H9 (cell line): ENCODE measurements around the gene RIOK3. TPM values are rescaled to one million over a fixed set of nuclear protein-coding genes. Genes with fewer than 3 reads are reported as not detected.

Experiments used
- DNase-seq: peaks from one replicate; pipeline ENCODE4 v3.0.0-alpha.2; 2017
- H2AFZ ChIP-seq: one replicate; pipeline ENCODE4 v1.6.1; 2013; ENCODE audit warnings: mild to moderate bottlenecking, low read length, control low read depth, moderate library complexity
- H2AK5ac ChIP-seq: 2 replicates; pipeline ENCODE4 v1.6.1; 2013; ENCODE audit warnings: low read length, control low read depth, mixed read lengths; ENCODE audit not compliant: insufficient read length
- H2BK120ac ChIP-seq: one replicate; pipeline ENCODE4 v1.6.1; 2013; ENCODE audit warnings: low read depth, mild to moderate bottlenecking, low read length, control low read depth, inconsistent platforms; ENCODE audit not compliant: poor library complexity, severe bottlenecking
- H2BK12ac ChIP-seq: 2 replicates; pipeline ENCODE4 v1.6.1; 2013; ENCODE audit warnings: low read length, control low read depth, mixed read lengths, low read depth; ENCODE audit not compliant: insufficient read length
- H2BK15ac ChIP-seq: 2 replicates; pipeline ENCODE4 v1.6.1; 2013; ENCODE audit warnings: low read depth, low read length, control low read depth
- H2BK20ac ChIP-seq: one replicate; pipeline ENCODE4 v1.6.1; 2013; ENCODE audit warnings: low read depth, mild to moderate bottlenecking, low read length, control low read depth, inconsistent platforms; ENCODE audit not compliant: poor library complexity, severe bottlenecking
- H2BK5ac ChIP-seq: 2 replicates; pipeline ENCODE4 v1.6.1; 2013; ENCODE audit warnings: low read length, control low read depth, mixed read lengths; ENCODE audit not compliant: insufficient read length
- H3K14ac ChIP-seq: 2 replicates; pipeline ENCODE4 v1.6.1; 2013; ENCODE audit warnings: low read length, control low read depth; ENCODE audit not compliant: insufficient read depth
- H3K18ac ChIP-seq: 2 replicates; pipeline ENCODE4 v1.6.1; 2013; ENCODE audit warnings: low read depth, mild to moderate bottlenecking, mixed read lengths, low read length, control low read depth; ENCODE audit not compliant: insufficient read length
- H3K23ac ChIP-seq: 2 replicates; pipeline ENCODE4 v1.6.1; 2013; ENCODE audit warnings: low read length, control low read depth, mixed read lengths, low read depth; ENCODE audit not compliant: insufficient read length
- H3K23me2 ChIP-seq: 2 replicates; pipeline ENCODE4 v1.6.1; 2013; ENCODE audit warnings: low read depth, mild to moderate bottlenecking, mixed read lengths, low read length, control low read depth; ENCODE audit not compliant: insufficient read length, poor library complexity, severe bottlenecking
- H3K27ac ChIP-seq: 2 replicates; pipeline ENCODE4 v1.5.1; 2013; ENCODE audit warnings: low read length, control low read depth, mixed read lengths, low read depth; ENCODE audit not compliant: insufficient read length
- H3K27me3 ChIP-seq: 2 replicates; pipeline ENCODE4 v1.6.1; 2013; ENCODE audit warnings: low read length, control low read depth, inconsistent platforms; ENCODE audit not compliant: insufficient read depth
- H3K4ac ChIP-seq: 2 replicates; pipeline ENCODE4 v1.6.1; 2013; ENCODE audit warnings: low read depth, mild to moderate bottlenecking, control low read depth, inconsistent platforms, low read length, moderate library complexity
- H3K4me1 ChIP-seq: 2 replicates; pipeline ENCODE4 v1.6.1; 2013; ENCODE audit warnings: low read length, control low read depth, inconsistent platforms; ENCODE audit not compliant: insufficient read depth
- H3K4me2 ChIP-seq: 2 replicates; pipeline ENCODE4 v1.6.1; 2013; ENCODE audit warnings: low read length, control low read depth, mixed read lengths; ENCODE audit not compliant: insufficient read length, insufficient read depth
- H3K56ac ChIP-seq: 2 replicates; pipeline ENCODE4 v1.6.1; 2013; ENCODE audit warnings: low read depth, mild to moderate bottlenecking, mixed read lengths, low read length, control low read depth; ENCODE audit not compliant: insufficient read length
- H3K79me1 ChIP-seq: 2 replicates; pipeline ENCODE4 v1.6.1; 2013; ENCODE audit warnings: low read depth, mild to moderate bottlenecking, moderate library complexity, low read length, control low read depth, inconsistent platforms; ENCODE audit not compliant: insufficient read depth, poor library complexity, severe bottlenecking
- H3K79me2 ChIP-seq: 2 replicates; pipeline ENCODE4 v1.6.1; 2013; ENCODE audit warnings: low read length, control low read depth, inconsistent platforms; ENCODE audit not compliant: insufficient read depth
- H3K9ac ChIP-seq: 2 replicates; pipeline ENCODE4 v1.6.1; 2013; ENCODE audit warnings: low read length, control low read depth, mixed read lengths; ENCODE audit not compliant: insufficient read length; ENCODE audit errors: extremely low read depth
- H3K9me3 ChIP-seq: one replicate; pipeline ENCODE4 v1.6.1; 2013; ENCODE audit warnings: low read depth, low read length, inconsistent platforms; ENCODE audit not compliant: control insufficient read depth
- H3T11ph ChIP-seq: one replicate; pipeline ENCODE4 v1.6.1; 2013; ENCODE audit warnings: mild to moderate bottlenecking, low read length, control low read depth, inconsistent platforms
- H4K20me1 ChIP-seq: one replicate; pipeline ENCODE4 v1.6.1; 2013; ENCODE audit not compliant: control insufficient read depth, insufficient read length, insufficient read depth
- H4K5ac ChIP-seq: 2 replicates; pipeline ENCODE4 v1.6.1; 2013; ENCODE audit warnings: low read depth, mild to moderate bottlenecking, mixed read lengths, low read length, control low read depth; ENCODE audit not compliant: insufficient read length
- H4K8ac ChIP-seq: replicated peaks from 2 replicates; pipeline ENCODE4 v1.6.1; 2013; ENCODE audit warnings: low read length, control low read depth, mixed read lengths, low read depth; ENCODE audit not compliant: insufficient read length
- H4K91ac ChIP-seq: 2 replicates; pipeline ENCODE4 v1.6.1; 2013; ENCODE audit warnings: low read depth, mild to moderate bottlenecking, moderate library complexity, mixed read lengths, low read length, control low read depth; ENCODE audit not compliant: insufficient read length
- H3K27ac Mint-ChIP-seq, 3 experiments: 2 replicates in 2 of 3; 3 replicates in 1 of 3; pipeline ENCODE4 v1.8.0; 2020 to 2021; ENCODE audit warnings: mixed read lengths in 3 of 3, mild to moderate bottlenecking in 1 of 3, moderate library complexity in 1 of 3
- H3K27me3 Mint-ChIP-seq: 2 replicates; pipeline ENCODE4 v1.8.0; 2021; ENCODE audit warnings: low read depth, mild to moderate bottlenecking, moderate library complexity, mixed read lengths
- H3K36me3 Mint-ChIP-seq, 3 experiments: 2 replicates in 2 of 3; 3 replicates in 1 of 3; pipeline ENCODE4 v1.8.0; 2020 to 2021; ENCODE audit warnings: low read depth in 3 of 3, mixed read lengths in 3 of 3; ENCODE audit not compliant: insufficient read depth in 1 of 3
- H3K4me1 Mint-ChIP-seq, 2 experiments: 2 replicates each; pipeline ENCODE4 v1.8.0; 2020; ENCODE audit warnings: mixed read lengths in 2 of 2
- H3K4me3 Mint-ChIP-seq, 2 experiments: 2 replicates in 1 of 2; 3 replicates in 1 of 2; pipeline ENCODE4 v1.8.0; 2020 to 2021; ENCODE audit warnings: mild to moderate bottlenecking in 2 of 2, mixed read lengths in 2 of 2, moderate library complexity in 1 of 2
- H3K9me3 Mint-ChIP-seq, 2 experiments: 2 replicates in 1 of 2; 3 replicates in 1 of 2; pipeline ENCODE4 v1.8.0; 2020; ENCODE audit warnings: mild to moderate bottlenecking in 2 of 2, mixed read lengths in 2 of 2, moderate library complexity in 1 of 2
- WGBS: extraction: QIAGEN DNeasy Blood & Tissue Kit; methylation state at CpG from one replicate; pipeline ENCODE4 v1.1.7; 2013; ENCODE audit warnings: missing lambda C conversion rate, low lambda C conversion rate, mixed read lengths; ENCODE audit not compliant: insufficient read length; ENCODE audit errors: extremely low coverage; 5-methylcytosine and 5-hydroxymethylcytosine counted together
- total RNA-seq: library from RNA; stranded (reverse); gene quantifications from 2 replicates; pipeline ENCODE4 v1.2.1, GENCODE V29; 2021
- TF ChIP-seq, protein P1 (sequence below): fragments of 200-600 bp; sonication (generic); conservative IDR thresholded peaks from 3 replicates; pipeline ENCODE4 v1.8.0; 2021; ENCODE audit warnings: antibody characterized with exemption, mild to moderate bottlenecking

The RIOK3 gene
- total RNA-seq, 1 experiment from 2014 or later, result 34.6 TPM

DNA sequence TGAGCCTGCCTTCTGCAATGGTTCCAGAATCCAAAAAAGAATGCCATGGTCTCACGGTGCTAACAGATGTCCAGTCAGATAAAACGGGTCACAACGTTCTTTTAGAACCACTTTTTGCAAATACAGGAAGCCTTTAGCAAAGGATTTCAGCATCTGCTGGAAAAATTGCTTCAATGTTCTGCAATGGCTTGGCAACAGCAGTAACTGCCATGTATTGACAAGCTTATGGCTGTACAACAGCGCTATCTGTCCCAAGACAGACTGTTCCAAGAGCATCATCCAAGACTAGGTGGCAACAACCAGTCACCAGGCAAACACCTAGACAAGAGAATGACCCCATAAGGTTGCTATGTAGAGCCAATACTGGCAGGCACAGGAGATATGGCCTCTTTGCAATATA is 37.6 kb upstream of the RIOK3 start:
- Histone ChIP-seq H2AFZ (no peak overlapping the region), H3T11ph (no peak overlapping the region), H4K5ac (no peak overlapping the region), H2BK120ac (no peak overlapping the region), H3K56ac (no peak overlapping the region), H4K91ac (no peak overlapping the region), H3K79me2 (no peaks in the 10 kb centered on the region), H3K9me3 (no peaks in the 10 kb centered on the region), H2BK12ac (no peak overlapping the region), H2AK5ac (no peak overlapping the region), H4K20me1 (no peaks in the 10 kb centered on the region), H3K4me2 (no peak overlapping the region), H3K14ac (no peak overlapping the region), H2BK20ac (no peak overlapping the region), H3K23me2 (no peaks in the 10 kb centered on the region), H3K9ac (no peak overlapping the region), H3K27me3 (no peaks in the 10 kb centered on the region), H4K8ac (no peak overlapping the region), H2BK5ac (no peak overlapping the region), H3K27ac (no peak overlapping the region), H3K23ac (no peak overlapping the region), H2BK15ac (no peak overlapping the region), H3K79me1 (no peaks in the 10 kb centered on the region), H3K18ac (no peak overlapping the region), H3K4ac (no peak overlapping the region), H3K4me1 (no peaks in the 10 kb centered on the region)
- Mint-ChIP-seq H3K4me1 (0 out of 4 replicates have a peak, but pooled peaks cover 0 to 3% of the 10 kb centered on the region in 2 experiments), H3K36me3 (no peaks in the 10 kb centered on the region; a peak in 1 of 7 replicates), H3K4me3 (no peak overlapping the region), H3K9me3 (no peaks in the 10 kb centered on the region; a peak in 1 of 5 replicates), H3K27me3 (no peaks in the 10 kb centered on the region), H3K27ac (no peak overlapping the region)
- TF ChIP-seq, protein P1, sequence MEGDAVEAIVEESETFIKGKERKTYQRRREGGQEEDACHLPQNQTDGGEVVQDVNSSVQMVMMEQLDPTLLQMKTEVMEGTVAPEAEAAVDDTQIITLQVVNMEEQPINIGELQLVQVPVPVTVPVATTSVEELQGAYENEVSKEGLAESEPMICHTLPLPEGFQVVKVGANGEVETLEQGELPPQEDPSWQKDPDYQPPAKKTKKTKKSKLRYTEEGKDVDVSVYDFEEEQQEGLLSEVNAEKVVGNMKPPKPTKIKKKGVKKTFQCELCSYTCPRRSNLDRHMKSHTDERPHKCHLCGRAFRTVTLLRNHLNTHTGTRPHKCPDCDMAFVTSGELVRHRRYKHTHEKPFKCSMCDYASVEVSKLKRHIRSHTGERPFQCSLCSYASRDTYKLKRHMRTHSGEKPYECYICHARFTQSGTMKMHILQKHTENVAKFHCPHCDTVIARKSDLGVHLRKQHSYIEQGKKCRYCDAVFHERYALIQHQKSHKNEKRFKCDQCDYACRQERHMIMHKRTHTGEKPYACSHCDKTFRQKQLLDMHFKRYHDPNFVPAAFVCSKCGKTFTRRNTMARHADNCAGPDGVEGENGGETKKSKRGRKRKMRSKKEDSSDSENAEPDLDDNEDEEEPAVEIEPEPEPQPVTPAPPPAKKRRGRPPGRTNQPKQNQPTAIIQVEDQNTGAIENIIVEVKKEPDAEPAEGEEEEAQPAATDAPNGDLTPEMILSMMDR, result no peak
- no peak for DNase-seq
- no CpG with 5 or more reads among the region's 4 CpGs for WGBS
